Common myeloid progenitor, CD34-positive (primary cell): ENCODE results near the gene GRIA1.

Source experiments
- CTCF ChIA-PET: fragments of 350-600 bp; sonication (Branson Sonifier 250); formaldehyde crosslinking; loops from one replicate; lab custom pipeline; 2021; ENCODE audit warnings: antibody characterized with exemption; lab: Charles Lee
- POLR2A ChIA-PET: fragments of 350-600 bp; sonication (Branson Sonifier 250); formaldehyde crosslinking; loops from one replicate; lab custom pipeline; 2021; ENCODE audit warnings: antibody characterized with exemption; lab: Charles Lee
- DNase-seq, 3 donors: peaks; one replicate each; pipeline versions ENCODE4 v3.0.0 to v3.0.0-alpha.2; 2013
- H3K27ac ChIP-seq, 2 experiments: 1 replicate in 1 of 2; 2 replicates in 1 of 2; pipeline ENCODE4 v1.7.0; 2013; ENCODE audit warnings: inconsistent platforms in 2 of 2, low read length in 2 of 2, mild to moderate bottlenecking in 2 of 2, low read depth in 1 of 2, moderate library complexity in 1 of 2; ENCODE audit not compliant: severe bottlenecking in 2 of 2, insufficient read depth in 1 of 2, poor library complexity in 1 of 2
- H3K27me3 ChIP-seq, 5 experiments: replicated peaks in 2 of 5; 1 replicate in 3 of 5; 2 replicates in 2 of 5; pipeline versions ENCODE4 v1.6.1 to v1.7.0; 2013; ENCODE audit warnings: low read length in 4 of 5, mild to moderate bottlenecking in 2 of 5, moderate library complexity in 2 of 5, inconsistent platforms in 1 of 5; ENCODE audit not compliant: insufficient read depth in 5 of 5, control insufficient read depth in 4 of 5
- H3K36me3 ChIP-seq, 4 experiments: 1 replicate in 2 of 4; 2 replicates in 2 of 4; pipeline versions ENCODE4 v1.6.1 to v1.7.0; 2013; ENCODE audit warnings: low read length in 3 of 4, control low read depth in 1 of 4, mild to moderate bottlenecking in 1 of 4; ENCODE audit not compliant: control insufficient read depth in 4 of 4, insufficient read depth in 4 of 4
- H3K4me1 ChIP-seq, 4 experiments: 1 replicate in 3 of 4; 2 replicates in 1 of 4; pipeline versions ENCODE4 v1.6.1 to v1.7.1; 2013; ENCODE audit warnings: low read length in 3 of 4, mild to moderate bottlenecking in 3 of 4, control low read depth in 1 of 4, inconsistent platforms in 1 of 4, moderate library complexity in 1 of 4; ENCODE audit not compliant: control insufficient read depth in 4 of 4, insufficient read depth in 4 of 4; ENCODE audit errors: control extremely low read depth in 1 of 4
- H3K4me3 ChIP-seq, 7 experiments: 1 replicate in 4 of 7; 2 replicates in 3 of 7; pipeline versions ENCODE4 v1.5.1 to v1.7.0; 2013; ENCODE audit warnings: mild to moderate bottlenecking in 7 of 7, low read length in 6 of 7, moderate library complexity in 6 of 7, inconsistent platforms in 2 of 7, low read depth in 2 of 7, control low read depth in 1 of 7; ENCODE audit not compliant: insufficient read depth in 4 of 7, control insufficient read depth in 1 of 7; ENCODE audit errors: extremely low read depth in 1 of 7
- H3K9me3 ChIP-seq, 5 experiments: 1 replicate in 4 of 5; 2 replicates in 1 of 5; pipeline versions ENCODE4 v1.6.1 to v1.7.1; 2013; ENCODE audit warnings: low read length in 4 of 5, mild to moderate bottlenecking in 2 of 5, inconsistent platforms in 1 of 5, low read depth in 1 of 5, moderate library complexity in 1 of 5; ENCODE audit not compliant: control insufficient read depth in 4 of 5, insufficient read depth in 2 of 5; ENCODE audit errors: control extremely low read depth in 1 of 5
- WGBS: methylation state at CpG from one replicate; pipeline ENCODE4 v1.1.5; 2013; ENCODE audit not compliant: insufficient coverage; 5-methylcytosine and 5-hydroxymethylcytosine counted together

GRIA1 gene

GRCh38 chr5:153779836-153780235 lies 289.4 kb downstream of the GRIA1 start:
- POLR2A ChIA-PET, result no interaction called here
- CTCF ChIA-PET, result no interaction called here
- Histone ChIP-seq H3K36me3 (no peaks in the 10 kb centered on the region), H3K9me3 (no peaks in the 10 kb centered on the region), H3K4me3 (no peak overlapping the region), H3K4me1 (no peaks in the 10 kb centered on the region), H3K27ac (no peak overlapping the region), H3K27me3 (peaks cover 0 to 7% (median 0%) of the 10 kb centered on the region in 5 experiments)
- DNase-seq, result no peak
- WGBS, result 86% methylated on average over 1 of the region's 2 CpGs

- ChIA-PET CTCF (no interaction called here), POLR2A (no interaction called here)
Observed at GRCh38 chr5:153780876-153781705, 290.6 kb downstream of the GRIA1 start.

DNA sequence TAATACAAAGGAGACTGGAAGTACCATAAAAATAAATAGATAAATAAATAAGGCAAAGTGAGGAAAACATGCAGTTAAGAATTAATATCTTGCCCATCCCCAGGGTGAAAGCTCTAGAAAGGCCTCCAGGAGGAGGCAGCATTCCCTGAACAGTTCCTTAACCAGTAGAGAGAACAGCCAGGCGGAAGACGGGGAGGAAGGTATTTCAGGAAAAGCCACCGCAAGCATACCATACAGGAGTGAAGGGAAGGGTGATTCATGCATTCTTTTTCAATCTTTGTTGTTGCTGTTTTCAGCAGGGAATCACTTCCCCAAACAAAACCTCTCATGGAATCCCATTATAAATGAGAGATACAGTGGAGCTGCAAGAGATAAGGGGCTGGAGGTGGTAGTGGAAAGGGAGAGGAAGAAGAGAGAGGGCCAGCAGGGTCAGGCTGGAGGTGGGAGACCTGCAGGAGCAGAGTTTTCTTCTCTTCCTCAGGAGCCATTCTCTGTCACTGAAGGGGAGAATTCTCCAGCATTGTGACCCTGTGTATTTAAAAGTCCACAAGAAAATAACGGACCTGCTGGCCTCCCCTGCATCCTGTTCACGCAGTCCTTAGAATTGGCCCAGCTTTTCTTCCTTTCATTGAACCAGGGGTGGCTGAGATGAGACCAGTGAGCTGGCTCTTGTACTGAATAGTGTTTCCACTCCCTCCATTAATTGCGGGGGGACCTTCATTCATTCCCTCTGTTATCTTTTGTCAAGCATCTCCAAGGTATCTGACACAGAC lies 292.3 kb downstream of the GRIA1 start:
- Histone ChIP-seq H3K4me3 (no peak overlapping the region), H3K27ac (no peak overlapping the region), H3K9me3 (no peaks in the 10 kb centered on the region), H3K4me1 (no peaks in the 10 kb centered on the region), H3K36me3 (no peaks in the 10 kb centered on the region), H3K27me3 (peaks cover 0 to 2% (median 0%) of the 10 kb centered on the region in 5 experiments)
- whole genome bisulfite sequencing, result 83% methylated on average over 3 of the region's 6 CpGs
- DNase-seq, result no peak
- ChIA-PET POLR2A (interaction anchor here (0.5 kb wide), 1 partner anchor 626 kb away, joined by 3 read pairs; no protein-coding TSS in a partner anchor), CTCF (no interaction called here)

More at GRCh38 chr5:153780876-153781705, 290.6 kb downstream of the GRIA1 start:
- no peak for DNase-seq
- Histone ChIP-seq H3K9me3 (no peaks in the 10 kb centered on the region), H3K4me3 (no peak overlapping the region), H3K4me1 (no peaks in the 10 kb centered on the region), H3K36me3 (no peaks in the 10 kb centered on the region), H3K27ac (no peak overlapping the region), H3K27me3 (peaks cover 0 to 5% (median 0%) of the 10 kb centered on the region in 5 experiments)
- WGBS, result 50% methylated on average over 2 of the region's 4 CpGs

- ChIA-PET POLR2A (interaction anchor here (0.5 kb wide), 1 partner anchor 626 kb away, joined by 3 read pairs; no protein-coding TSS in a partner anchor), CTCF (no interaction called here)
Observed at GRCh38 chr5:153783362-153783658, 292.8 kb downstream of the GRIA1 start.

DNA sequence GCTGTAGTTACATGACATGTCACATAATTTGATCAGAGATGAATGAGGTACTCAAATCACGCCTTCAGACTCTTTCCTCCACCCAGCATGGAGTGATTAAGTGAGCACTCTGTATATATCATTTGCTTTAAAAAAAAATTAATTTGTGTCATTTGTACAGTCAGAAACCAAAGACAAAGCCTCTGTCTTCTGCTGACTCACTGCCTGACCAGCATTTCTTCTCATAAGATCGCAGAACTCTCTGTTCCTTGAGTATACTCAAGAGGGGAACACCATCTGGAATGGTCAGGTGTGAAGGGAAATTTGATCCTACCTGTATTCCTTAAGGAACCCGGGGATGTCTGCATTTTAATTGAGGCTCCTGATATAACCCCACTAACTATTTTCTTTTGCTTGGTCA lies 293.8 kb downstream of the GRIA1 start:
- Histone ChIP-seq H3K36me3 (no peaks in the 10 kb centered on the region), H3K9me3 (no peaks in the 10 kb centered on the region), H3K27me3 (peaks cover 0 to 2% (median 0%) of the 10 kb centered on the region in 5 experiments), H3K27ac (no peak overlapping the region), H3K4me3 (no peak overlapping the region), H3K4me1 (no peaks in the 10 kb centered on the region)
- ChIA-PET CTCF (no interaction called here), POLR2A (no interaction called here)
- DNase-seq, result no peak
- 69% methylated on average over 2 of the region's 3 CpGs for WGBS

More at GRCh38 chr5:153783362-153783658, 292.8 kb downstream of the GRIA1 start:
- no peak overlapping the region for H3K27ac ChIP-seq
- DNase-seq, result no peak
- no peaks in the 10 kb centered on the region for H3K4me1 ChIP-seq
- peaks cover 0 to 2% (median 0%) of the 10 kb centered on the region in 5 experiments for H3K27me3 ChIP-seq
- no peak overlapping the region for H3K4me3 ChIP-seq
- H3K9me3 ChIP-seq, result no peaks in the 10 kb centered on the region
- no peaks in the 10 kb centered on the region for H3K36me3 ChIP-seq

- Histone ChIP-seq H3K36me3 (no peaks in the 10 kb centered on the region), H3K9me3 (no peaks in the 10 kb centered on the region), H3K4me1 (no peaks in the 10 kb centered on the region), H3K27me3 (no peaks in the 10 kb centered on the region), H3K4me3 (no peak overlapping the region), H3K27ac (no peak overlapping the region)
- 100% methylated on average over 1 of the region's 2 CpGs for WGBS
- POLR2A ChIA-PET, result no interaction called here
- no peak for DNase-seq
- CTCF ChIA-PET, result interaction anchor here (0.6 kb wide), 1 partner anchor 422 kb away, joined by 3 read pairs; no protein-coding TSS in a partner anchor
Observed at GRCh38 chr5:153791339-153791738, 300.9 kb downstream of the GRIA1 start.

DNA sequence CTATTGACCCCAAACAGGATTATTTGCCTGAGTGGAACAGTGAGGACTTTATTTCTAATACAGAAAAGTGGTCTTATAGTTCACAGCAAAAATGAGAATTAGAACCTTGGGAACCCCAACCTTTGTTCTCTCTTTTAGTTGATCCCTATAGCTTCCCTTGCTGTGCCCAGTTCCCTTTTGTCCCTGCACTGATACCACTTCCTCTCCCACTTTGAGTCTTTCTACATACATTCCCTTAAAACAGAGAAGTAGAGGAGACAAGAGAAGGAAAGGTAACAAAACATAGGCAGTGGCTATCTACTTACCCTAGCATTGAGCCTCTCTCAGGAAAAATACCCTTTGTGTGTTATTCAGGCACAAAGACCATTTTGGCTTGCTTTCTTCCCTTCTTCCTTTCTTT lies 301.8 kb downstream of the GRIA1 start:
- ChIA-PET POLR2A (no interaction called here), CTCF (no interaction called here)

More for the DNA sequence above, 301.8 kb downstream of the GRIA1 start:
- Histone ChIP-seq H3K27ac (no peak overlapping the region), H3K27me3 (no peaks in the 10 kb centered on the region), H3K4me1 (no peaks in the 10 kb centered on the region), H3K4me3 (no peak overlapping the region), H3K36me3 (no peaks in the 10 kb centered on the region), H3K9me3 (no peaks in the 10 kb centered on the region)
- DNase-seq, result no peak
